Measurements from ENCODE around the gene OR3A1.
"Not testable (repeated sequence)": the region's sequence is repeated elsewhere in the genome, so short reads cannot be mapped to it uniquely, and the experiment has no call there.

The OR3A1 gene

GRCh38 chr17:3298260-3298659 is at the start of gene OR3A1:
TSS of gene OR3A1 (minus strand) at chr17:3298360. CDS start at chr17:3292582, 5,778 bp downstream.
- no peak for DNase-seq (ENCODE audit: low read depth)

GRCh38 chr17:3342782-3343181 is 44.6 kb upstream of the OR3A1 start:
- not testable (repeated sequence) for DNase-seq (ENCODE audit: low read depth)

- no peak for DNase-seq (ENCODE audit: low read depth)
Observed at GRCh38 chr17:3335876-3336275, 37.7 kb upstream of the OR3A1 start.

GRCh38 chr17:3318336-3318735 is 20.2 kb upstream of the OR3A1 start:
- no peak for DNase-seq (ENCODE audit: low read depth)

GRCh38 chr17:3316836-3317235 is 18.7 kb upstream of the OR3A1 start:
- DNase-seq (ENCODE audit: low read depth), result no peak

GRCh38 chr17:3308603-3309002 is 10.4 kb upstream of the OR3A1 start:
- DNase-seq (ENCODE audit: low read depth), result no peak

GRCh38 chr17:3295632-3296031 is 2.5 kb downstream of the OR3A1 start:
- no peak for DNase-seq (ENCODE audit: low read depth)

- DNase-seq (ENCODE audit: low read depth), result not testable (repeated sequence)
Observed at GRCh38 chr17:3293548-3293947, 4.6 kb downstream of the OR3A1 start.

- DNase-seq (ENCODE audit: low read depth), result no peak
Observed at GRCh38 chr17:3282901-3283300, 15.3 kb downstream of the OR3A1 start.

GRCh38 chr17:3276126-3276525 is 22.0 kb downstream of the OR3A1 start:
- DNase-seq (ENCODE audit: low read depth), result no peak

GRCh38 chr17:3271072-3271848 is 26.9 kb downstream of the OR3A1 start:
- no peak for DNase-seq (ENCODE audit: low read depth)

GRCh38 chr17:3260600-3260999 is 37.6 kb downstream of the OR3A1 start:
- DNase-seq (ENCODE audit: low read depth), result no peak

GRCh38 chr17:3260163-3260562 is 38.0 kb downstream of the OR3A1 start:
- no peak for DNase-seq (ENCODE audit: low read depth)

- no peak for DNase-seq (ENCODE audit: low read depth)
Observed at GRCh38 chr17:3256575-3256974, 41.6 kb downstream of the OR3A1 start.

GRCh38 chr17:3249013-3249412 is 49.1 kb downstream of the OR3A1 start:
- DNase-seq (ENCODE audit: low read depth), result not testable (repeated sequence)

- DNase-seq (ENCODE audit: low read depth), result not testable (repeated sequence)
Observed at GRCh38 chr17:3244841-3245240, 53.3 kb downstream of the OR3A1 start.

- not testable (repeated sequence) for DNase-seq (ENCODE audit: low read depth)
Observed at GRCh38 chr17:3241044-3241443, 57.1 kb downstream of the OR3A1 start.

Data from CMK (cell line).